RWPE1 (cell line): ENCODE data around the gene ZNF592.

ENCODE experiments used
- CTCF ChIA-PET: fragments of 350-600 bp; sonication (Branson Sonifier 250); formaldehyde crosslinking; extraction: SDS; loops from one replicate; lab custom pipeline; 2021; lab: Yijun Ruan, JAX
- POLR2A ChIA-PET: fragments of 400-600 bp; formaldehyde crosslinking; extraction: SDS; loops from one replicate; lab custom pipeline; 2020; ENCODE audit warnings: antibody characterized with exemption; ENCODE audit not compliant: low non-redundant PET; lab: Yijun Ruan, JAX
- DNase-seq: peaks from one replicate; pipeline ENCODE4 v3.0.0; 2012; ENCODE audit warnings: low spot score
- H3K27ac ChIP-seq: fragments of 450-650 bp; 2 replicates; pipeline ENCODE4 v1.5.1; 2017
- TF ChIP-seq, protein P1 (sequence below): fragments of 450-650 bp; conservative IDR thresholded peaks from 2 replicates; pipeline ENCODE4 v1.5.1; 2017; ENCODE audit warnings: low read depth, mild to moderate bottlenecking

ZNF592 gene

DNA sequence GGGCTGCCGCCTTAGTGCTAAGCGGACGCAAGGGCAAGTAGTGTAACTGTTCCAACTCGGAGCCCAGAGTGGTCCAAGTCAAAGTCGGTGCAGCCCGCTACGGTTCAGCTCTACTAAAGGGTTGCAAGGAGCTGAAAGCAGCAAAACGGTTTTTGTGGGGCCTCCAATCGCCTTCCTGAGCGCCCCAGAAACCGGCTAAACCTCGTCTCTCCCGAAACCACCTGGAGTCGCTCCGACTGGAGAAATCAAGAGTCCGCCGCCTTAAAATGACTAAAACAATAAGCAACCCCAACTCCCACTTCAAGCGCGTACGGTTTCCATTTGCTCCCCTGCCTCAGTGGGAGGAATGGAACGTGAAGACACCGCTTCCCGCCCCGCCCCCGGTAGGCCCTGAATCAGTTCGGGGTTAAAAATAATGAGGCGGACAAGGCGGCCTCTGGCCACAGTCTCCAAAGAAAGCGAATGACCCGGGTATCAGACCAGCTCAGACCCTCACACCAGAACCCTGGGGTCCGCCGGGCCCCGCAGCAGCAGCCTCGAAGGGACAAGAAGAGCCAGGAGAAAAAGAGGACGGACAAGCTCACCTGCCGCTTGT, 32.9 kb upstream of the ZNF592 start:
- peak overlapping the region; percentile 99 for H3K27ac ChIP-seq
- CTCF ChIA-PET, result interaction anchor here (0.6 to 1.0 kb wide), 3 partner anchors 49 to 426 kb away, joined by 5 to 7 read pairs (median 5); no protein-coding TSS in a partner anchor
- TF ChIP-seq, protein P1, sequence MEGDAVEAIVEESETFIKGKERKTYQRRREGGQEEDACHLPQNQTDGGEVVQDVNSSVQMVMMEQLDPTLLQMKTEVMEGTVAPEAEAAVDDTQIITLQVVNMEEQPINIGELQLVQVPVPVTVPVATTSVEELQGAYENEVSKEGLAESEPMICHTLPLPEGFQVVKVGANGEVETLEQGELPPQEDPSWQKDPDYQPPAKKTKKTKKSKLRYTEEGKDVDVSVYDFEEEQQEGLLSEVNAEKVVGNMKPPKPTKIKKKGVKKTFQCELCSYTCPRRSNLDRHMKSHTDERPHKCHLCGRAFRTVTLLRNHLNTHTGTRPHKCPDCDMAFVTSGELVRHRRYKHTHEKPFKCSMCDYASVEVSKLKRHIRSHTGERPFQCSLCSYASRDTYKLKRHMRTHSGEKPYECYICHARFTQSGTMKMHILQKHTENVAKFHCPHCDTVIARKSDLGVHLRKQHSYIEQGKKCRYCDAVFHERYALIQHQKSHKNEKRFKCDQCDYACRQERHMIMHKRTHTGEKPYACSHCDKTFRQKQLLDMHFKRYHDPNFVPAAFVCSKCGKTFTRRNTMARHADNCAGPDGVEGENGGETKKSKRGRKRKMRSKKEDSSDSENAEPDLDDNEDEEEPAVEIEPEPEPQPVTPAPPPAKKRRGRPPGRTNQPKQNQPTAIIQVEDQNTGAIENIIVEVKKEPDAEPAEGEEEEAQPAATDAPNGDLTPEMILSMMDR, result no peak
- POLR2A ChIA-PET, result interaction anchor here (1.0 to 1.3 kb wide), 3 partner anchors 22 to 32 kb away, joined by 4 read pairs; no protein-coding TSS in a partner anchor
- DNase-seq, result peak; percentile 57

DNA sequence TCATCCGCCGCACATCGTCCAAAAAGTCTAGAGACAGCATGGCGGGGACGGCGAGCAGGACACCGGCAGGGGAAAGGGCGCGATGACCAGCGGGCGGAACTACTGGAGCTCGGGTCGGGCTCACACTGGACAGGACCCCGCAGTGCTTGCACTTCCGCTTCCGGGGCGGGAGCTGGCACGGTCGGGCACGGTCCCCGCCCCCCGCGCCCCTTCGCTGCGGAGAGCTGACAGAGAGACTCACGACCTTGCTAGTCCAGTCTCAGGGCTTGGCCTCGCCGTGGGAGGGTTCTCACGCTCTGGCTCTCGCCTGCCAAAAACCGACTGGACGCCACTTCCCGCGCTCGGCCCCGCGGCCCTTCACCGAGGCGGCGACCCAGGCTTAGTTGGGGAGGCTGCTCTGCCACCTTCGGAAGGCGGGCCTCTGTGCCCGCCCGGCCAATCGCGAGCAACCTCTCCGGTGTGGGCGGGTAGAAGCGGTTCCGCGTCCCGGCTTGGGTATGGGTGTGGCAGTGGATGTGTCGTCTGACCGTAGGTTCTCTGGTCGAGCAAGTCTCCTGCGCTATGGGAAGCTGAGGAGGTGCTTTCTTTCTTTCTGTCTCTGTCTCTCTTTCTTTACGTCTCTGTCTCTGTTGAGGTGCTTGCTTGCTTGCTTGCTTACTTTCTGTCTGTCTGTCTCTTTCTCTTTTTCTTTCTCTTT, 32.2 kb upstream of the ZNF592 start, which contains the start of gene SEC11A:
SEC11A (minus strand) TSS at position 104 of the 697 bp plus-strand sequence; CDS start at position 40, 64 bp downstream.
- ChIA-PET CTCF (interaction anchor here (0.6 to 1.4 kb wide), 8 partner anchors 9 to 426 kb away, joined by 3 to 7 read pairs (median 4); no protein-coding TSS in a partner anchor), POLR2A (interaction anchor here (1.0 to 1.3 kb wide), 4 partner anchors 19 to 31 kb away, joined by 4 to 5 read pairs (median 4); no protein-coding TSS in a partner anchor)
- TF ChIP-seq, protein P1, result no peak
- H3K27ac ChIP-seq, result peak within 1 kb of the TSS; percentile 99
- peak; percentile 99 for DNase-seq

DNA sequence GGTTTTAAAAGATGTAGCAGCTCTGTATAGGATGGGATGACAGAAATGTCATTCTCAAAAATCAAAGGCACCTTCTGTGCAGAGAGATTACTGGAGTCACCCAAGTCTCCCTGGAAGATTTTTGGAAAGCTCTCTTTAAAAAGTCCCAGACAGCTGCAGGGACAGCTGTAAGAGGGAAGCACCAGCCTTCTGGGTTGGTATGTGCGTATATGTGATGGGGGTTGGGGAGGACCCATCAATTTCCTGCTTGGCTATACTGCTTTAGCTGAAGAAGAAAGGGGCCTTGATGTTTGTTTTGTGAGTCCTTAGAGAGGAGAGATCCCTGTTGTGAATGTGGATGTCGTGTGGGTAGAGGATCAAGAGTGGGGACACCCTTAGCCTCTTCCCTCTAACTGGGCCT, 27.0 kb upstream of the ZNF592 start:
- TF ChIP-seq, protein P1, result no peak
- DNase-seq, result no peak
- ChIA-PET CTCF (interaction anchor here (0.5 kb wide), 2 partner anchors 82 to 208 kb away, joined by 4 to 6 read pairs; no protein-coding TSS in a partner anchor), POLR2A (no interaction called here)
- no peak overlapping the region for H3K27ac ChIP-seq

DNA sequence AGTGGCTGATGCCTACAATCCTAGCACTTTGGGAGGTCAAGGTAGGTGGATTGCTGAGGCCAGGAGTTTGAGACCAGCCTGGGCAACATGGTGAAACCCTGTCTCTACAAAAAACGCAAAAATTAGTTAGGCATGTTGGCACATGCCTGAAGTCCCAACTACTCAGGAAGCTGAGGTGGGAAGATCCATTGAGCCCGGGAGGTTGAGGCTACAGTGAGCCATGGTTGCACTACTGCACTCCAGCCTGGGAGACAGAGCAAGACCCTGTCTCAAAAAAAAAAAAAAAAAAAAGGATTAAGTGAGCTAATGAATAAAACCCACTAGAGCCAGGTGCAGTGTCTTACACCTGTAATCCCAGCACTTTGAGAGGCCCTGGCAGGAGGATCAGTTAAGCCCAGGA, 25.8 kb upstream of the ZNF592 start:
- H3K27ac ChIP-seq, result no peak overlapping the region
- CTCF ChIA-PET, result interaction anchor here (0.6 kb wide), 1 partner anchor 801 kb away, joined by 4 read pairs; no protein-coding TSS in a partner anchor
- TF ChIP-seq, protein P1, result no peak
- no peak for DNase-seq
- POLR2A ChIA-PET, result no interaction called here

DNA sequence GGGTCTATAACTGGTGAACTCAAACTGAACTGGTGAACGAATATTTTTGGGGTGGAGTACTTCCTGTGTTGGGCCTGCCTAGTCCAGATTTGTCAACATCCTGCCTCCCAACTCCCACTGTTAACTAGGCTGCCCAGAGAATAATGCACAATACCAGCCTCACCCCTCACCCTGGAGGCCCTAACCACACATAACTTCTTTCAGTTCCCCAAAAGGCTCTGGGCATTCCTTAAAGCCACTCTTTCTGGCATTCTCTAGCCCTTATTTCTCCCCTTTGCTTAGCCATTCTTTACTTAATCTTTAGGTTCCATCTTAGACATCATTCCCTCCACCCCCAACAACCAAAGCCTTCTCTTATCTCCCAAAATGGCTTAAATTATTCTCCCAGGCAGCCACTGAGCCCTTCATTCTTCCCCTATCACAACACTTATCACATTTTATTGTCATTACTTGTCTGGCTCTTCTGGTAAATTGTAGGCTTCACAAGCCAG, 23.3 kb upstream of the ZNF592 start:
- no peak for DNase-seq
- POLR2A ChIA-PET, result no interaction called here
- TF ChIP-seq, protein P1, result no peak
- CTCF ChIA-PET, result no interaction called here
- H3K27ac ChIP-seq, result no peak overlapping the region

DNA sequence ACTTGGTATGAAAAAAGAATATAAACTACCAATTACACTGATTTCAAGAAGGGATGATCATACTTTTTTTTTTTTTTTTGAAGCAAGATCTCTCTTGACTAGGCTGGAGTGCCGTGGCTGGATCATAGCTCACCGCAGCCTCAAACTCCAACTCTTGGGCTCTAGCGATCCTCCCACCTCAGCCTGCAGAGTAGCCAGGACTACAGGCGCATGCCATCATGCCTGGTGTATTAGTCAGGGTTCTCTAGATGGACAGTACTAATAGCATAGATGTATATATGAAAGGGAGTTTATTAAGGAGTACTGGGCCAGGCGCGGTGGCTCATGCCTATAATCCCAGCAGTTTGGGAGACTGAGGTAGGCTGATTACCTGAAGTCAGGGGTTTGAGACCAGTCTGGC, 21.0 kb upstream of the ZNF592 start:
- POLR2A ChIA-PET, result no interaction called here
- CTCF ChIA-PET, result interaction anchor here (0.5 kb wide), 1 partner anchor 78 kb away, joined by 4 read pairs; no protein-coding TSS in a partner anchor

More for the DNA sequence above, 21.0 kb upstream of the ZNF592 start:
- no peak for DNase-seq
- TF ChIP-seq, protein P1, result no peak
- no peak overlapping the region for H3K27ac ChIP-seq
